ENCODE results near the gene FOXP4. TPM values are rescaled to one million over a fixed set of nuclear protein-coding genes. Genes with fewer than 3 reads are reported as not detected.

Gene FOXP4
- total RNA-seq, 1 donor from 2014 or later: 5.8 TPM

DNA sequence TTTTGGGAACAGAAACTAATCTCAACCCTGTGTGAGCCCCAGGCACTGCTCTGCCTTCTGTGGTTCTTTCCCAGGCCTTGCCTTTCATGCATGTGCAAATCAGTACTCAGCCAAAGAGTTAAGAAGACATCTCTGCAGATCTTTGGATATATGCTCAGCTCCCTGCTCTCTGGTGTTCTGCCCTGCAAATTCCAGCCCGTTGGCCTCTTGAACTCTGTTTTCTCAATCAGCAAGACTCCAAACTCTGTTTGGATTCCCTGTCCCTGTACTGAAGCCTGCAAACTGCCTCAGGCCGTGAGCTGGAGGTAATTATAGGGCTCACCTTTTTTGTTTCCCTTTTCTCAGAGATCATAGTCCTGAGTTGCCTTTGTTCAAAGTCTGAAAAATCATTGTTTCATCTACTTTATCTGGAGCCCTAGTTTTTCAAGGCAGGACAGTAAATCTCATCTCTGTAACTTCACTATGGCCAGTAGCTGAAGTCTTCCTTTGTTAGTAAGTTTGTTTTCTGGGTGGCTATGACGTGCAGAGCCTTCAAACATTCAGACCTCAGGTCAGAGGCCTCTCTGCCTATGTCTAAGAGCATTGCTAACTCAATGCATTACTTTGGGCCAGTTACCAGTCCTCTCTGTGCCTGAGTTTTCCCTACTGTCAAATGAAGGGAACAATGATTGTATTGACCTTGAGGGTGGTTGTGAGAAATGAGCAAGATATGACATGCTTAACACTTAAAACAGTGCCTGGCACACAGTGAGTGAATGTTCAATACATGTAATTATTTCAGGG is 76.2 kb downstream of the FOXP4 start:
- intact Hi-C loops (cut with micrococcal nuclease): no loop called here

DNA sequence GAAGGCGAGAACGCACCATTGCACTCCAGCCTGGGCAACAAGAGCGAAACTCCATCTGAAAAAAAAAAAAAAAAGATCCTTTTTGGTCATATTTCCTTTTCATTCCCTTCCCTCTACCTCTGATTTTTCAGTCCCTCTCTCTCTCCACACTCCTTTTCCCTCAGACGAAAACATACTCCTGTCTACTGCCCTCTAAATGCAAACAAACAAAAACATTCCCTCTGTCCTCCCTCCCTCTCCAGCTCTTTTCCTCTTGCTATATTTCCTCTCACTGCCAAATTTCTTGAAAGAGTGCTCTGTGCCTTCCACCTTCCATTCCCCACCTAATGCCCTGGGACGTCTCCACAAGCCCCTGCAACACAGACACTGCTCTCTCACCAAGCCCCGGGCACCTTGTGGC is 77.1 kb downstream of the FOXP4 start:
- intact Hi-C loops (cut with micrococcal nuclease): no loop called here

DNA sequence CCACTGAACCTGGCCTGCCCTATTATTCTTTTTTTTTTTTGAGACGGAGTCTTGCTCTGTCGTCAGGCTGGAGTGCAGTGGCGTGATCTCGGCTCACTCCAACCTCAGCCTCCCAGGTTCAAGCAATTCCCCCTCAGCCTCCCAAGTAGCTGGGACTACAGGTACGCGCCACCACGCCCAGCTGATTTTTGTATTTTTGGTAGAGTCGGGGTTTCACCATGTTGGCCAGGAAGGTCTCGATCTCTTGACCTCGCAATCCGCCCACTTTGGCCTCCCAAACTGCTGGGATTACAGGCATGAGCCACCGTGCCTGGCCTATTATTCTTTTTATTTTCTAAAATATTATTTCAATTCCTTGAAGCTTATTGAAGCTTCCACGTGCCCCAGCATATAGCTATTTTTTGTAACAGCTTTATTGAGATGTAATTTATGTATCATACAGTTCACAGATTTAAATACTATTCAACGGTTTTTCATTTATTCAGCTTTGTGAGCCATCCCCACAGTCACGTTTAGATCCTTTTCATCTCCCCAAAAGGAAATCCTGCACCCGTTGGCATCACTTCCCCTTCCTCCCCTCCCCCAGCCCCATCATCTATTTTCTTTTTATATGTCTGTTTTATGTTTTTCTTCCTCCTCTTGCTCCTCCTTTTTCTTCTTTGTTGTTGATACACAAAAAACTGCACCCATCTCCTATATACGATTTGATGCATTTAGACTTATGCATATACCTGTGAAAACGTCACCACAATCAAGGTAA is 78.6 kb downstream of the FOXP4 start:
- intact Hi-C loops (cut with micrococcal nuclease): no loop called here

DNA sequence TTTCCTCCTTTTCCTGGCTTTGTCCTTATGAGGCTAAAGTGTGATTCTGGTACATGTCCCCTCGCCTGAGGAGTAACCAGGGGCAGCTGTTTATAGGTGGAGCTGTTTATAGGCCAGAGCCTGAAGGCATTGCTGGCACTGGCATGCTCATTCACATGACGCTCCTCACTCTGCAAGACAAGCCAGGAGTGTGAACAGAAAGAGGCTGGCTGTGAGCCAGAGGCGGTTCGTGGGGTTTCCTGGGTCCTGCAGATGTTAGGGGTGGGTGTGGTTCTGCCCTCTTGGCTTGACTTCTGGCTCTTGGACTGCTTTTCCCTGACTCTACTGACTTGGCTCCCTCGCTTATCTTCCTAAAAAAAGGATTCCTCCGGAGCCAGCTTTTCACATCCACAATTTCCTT is 79.3 kb downstream of the FOXP4 start:
- intact Hi-C loops (cut with micrococcal nuclease): no loop called here

DNA sequence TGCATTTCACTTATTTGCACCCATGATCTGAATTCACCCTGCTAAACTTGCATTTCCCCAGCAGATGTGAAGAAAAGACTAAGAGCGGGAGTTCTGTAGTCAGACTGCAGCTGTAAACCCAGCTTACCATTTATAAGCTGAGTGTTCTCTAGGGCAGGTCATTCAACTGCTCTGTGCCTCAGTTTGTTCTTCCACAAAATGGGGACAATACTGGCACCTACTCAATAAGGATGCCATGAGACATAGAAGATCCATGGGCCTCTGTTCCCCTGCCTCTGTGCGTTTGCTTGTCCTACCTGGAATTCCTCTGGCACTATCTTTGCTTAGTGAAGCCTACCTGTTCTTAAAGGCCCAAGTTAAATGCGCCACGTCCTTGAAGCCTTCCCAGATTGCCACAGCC is 79.8 kb downstream of the FOXP4 start:
- intact Hi-C loops (cut with micrococcal nuclease): no loop called here

DNA sequence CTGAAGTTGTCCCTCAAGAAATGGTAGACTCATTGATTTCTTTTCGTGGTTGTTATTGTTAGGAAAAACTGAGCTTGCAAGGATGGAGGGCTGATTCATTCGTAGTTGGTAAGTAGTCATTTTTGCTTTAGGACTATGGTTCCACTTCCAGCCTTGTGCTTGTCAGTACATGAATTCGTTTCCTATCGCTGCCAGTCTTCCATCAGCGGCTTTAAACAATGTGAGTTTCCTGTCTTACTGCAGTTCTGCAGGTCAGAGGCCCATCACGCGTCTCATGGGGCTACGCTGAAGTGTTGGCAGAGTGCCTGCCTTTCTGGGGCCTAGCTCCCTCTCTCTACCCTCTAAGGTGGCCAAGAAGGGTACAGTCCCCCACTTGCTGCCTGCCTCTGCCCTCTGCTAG is 80.7 kb downstream of the FOXP4 start:
- intact Hi-C loops (cut with micrococcal nuclease): no loop called here

DNA sequence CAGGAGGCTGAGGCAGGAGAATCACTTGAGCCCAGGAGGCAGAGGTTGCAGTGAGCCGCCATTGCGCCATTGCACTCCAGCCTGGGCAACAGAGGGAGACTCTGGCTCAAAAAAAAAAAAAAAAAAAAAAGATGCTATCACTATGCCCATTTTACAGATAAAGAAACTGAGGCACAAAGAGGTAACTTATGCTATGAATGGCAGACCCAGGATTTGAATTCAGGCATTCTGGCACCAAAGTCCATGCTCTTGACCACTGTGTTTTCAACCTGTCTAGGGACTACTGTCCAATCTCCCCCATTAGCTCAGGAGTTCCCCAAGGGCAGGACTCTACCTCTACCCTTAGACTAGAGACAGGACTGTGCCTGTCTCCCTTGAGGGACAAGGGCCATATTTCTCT is 82.9 kb downstream of the FOXP4 start:
- intact Hi-C loops (cut with micrococcal nuclease): no loop called here

DNA sequence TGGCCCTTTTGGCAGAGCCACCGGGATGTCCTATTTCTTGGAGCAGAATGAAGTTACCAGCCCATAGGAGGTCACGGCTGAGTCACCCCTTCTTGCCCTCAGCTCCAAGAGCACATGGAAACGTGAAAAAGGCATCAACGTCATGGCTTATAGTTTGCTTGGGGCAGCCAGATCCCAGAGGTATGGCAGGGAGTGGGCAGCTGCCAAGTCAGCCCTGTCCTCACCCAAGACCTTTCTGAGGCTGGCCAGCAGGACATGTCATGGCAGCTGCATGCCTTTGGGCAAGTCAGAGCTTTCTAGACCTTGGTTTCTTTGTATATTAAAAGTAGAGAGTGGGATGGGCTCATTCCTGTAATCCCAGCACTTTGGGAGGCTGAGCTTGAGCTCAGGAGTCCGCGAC is 83.9 kb downstream of the FOXP4 start:
- intact Hi-C loops (cut with micrococcal nuclease): no loop called here

DNA sequence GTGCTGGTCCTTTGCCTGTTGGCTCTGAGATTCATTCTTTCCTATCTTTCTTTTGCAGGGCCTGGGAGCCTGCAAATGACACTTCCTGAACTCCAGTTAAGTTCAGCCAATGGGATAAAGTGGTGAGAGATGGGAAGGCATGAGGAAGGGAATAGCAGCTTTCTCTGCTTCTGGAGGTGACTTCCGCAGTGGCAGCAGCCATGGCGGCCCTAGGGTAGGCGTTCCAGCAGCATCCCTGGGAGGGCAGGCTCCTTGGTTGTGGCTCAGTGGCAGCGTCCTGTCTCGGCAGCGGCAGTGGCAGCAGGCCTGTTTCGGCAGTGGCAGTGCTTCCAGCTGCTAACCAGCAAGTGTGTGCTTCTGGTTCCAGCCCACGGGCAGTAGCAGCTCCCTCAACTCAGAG is 84.8 kb downstream of the FOXP4 start:
- intact Hi-C loops (cut with micrococcal nuclease): no loop called here

DNA sequence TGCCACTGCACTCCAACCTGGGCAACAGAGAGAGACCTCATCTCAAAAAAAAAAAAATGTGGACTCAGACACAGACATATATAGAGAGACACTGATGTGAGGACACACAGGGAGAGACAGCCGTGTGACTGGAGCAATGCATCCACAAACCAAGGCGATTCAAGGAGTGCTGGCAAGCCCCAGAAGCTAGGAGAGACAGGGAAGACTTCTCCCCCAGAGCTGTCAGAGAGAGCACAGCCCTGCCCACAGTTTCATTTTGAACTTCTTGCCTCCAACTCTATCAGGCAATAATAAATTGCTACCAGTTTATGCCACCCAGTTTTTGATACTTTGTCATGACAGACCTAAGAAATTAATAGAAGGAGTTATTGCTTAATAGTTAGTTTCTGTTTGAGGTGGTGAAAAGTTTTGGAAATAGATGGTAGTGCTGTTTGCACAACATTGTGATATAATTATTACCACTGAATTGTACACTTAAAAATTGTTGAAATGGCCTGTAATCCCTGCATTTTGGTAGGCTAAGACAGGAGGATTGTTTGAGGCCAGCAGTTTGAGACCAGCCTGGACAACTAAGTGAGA is 87.0 kb downstream of the FOXP4 start:
- intact Hi-C loops (cut with micrococcal nuclease): no loop called here

DNA sequence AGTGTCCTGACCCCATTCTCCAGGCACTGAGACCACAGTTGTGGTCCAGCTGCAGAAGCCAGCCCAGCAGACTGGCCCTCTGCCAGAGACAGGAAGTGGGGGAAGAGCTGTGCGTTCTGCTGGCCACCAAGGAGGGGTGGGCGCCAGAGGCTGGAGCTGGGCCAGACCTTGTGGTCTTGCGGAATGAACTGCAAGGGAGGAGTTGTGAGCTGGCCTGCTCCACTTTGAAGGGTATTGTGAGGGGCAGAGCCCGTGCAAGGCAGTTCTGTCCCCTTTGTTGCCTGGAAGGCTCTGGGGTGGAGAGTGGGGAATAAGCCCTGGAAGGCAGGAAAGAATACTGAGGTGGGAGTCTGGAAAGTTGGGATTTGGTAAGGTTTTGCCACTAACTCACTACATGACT is 88.5 kb downstream of the FOXP4 start:
- intact Hi-C loops (cut with micrococcal nuclease): no loop called here

DNA sequence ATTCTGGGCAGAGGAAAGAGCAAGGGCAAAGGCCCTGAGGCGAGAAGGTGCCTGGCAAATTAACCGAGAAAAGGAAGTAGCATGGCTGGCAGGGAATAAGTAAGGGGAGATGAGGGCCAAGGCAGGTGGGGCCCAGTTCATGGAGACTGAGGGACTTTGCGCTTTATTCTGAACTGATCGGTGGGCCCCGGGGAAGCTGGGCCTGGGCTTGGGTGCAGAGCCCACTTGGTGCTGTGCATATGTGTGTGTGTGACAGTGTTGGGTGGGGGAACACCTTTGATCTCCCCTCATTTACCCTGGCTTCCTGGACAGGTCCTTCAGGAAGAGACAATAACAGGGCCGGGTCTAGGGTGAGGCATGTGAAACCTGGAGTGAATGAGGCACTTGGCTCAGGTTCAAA is 89.2 kb downstream of the FOXP4 start:
- intact Hi-C loops (cut with micrococcal nuclease): no loop called here

DNA sequence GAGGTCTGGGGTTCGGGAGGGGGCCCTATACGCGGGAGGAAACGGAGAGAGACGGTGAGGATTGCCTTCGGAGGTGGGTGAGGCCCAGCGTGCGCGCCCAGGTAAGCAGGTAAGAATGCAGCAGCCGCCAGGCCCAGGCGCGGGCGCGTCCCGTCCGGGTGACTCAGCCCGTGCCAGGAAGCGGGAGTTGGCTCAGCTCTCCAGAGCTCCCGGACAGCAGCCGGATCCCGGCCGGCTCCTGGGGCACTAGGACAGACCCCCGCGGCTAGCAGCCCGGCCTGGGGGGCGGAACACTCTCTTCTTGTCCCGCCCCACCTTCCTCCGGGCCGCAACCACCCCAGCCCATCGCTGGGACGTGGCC is 90.6 kb downstream of the FOXP4 start:
- intact Hi-C loops (cut with micrococcal nuclease): no loop called here

DNA sequence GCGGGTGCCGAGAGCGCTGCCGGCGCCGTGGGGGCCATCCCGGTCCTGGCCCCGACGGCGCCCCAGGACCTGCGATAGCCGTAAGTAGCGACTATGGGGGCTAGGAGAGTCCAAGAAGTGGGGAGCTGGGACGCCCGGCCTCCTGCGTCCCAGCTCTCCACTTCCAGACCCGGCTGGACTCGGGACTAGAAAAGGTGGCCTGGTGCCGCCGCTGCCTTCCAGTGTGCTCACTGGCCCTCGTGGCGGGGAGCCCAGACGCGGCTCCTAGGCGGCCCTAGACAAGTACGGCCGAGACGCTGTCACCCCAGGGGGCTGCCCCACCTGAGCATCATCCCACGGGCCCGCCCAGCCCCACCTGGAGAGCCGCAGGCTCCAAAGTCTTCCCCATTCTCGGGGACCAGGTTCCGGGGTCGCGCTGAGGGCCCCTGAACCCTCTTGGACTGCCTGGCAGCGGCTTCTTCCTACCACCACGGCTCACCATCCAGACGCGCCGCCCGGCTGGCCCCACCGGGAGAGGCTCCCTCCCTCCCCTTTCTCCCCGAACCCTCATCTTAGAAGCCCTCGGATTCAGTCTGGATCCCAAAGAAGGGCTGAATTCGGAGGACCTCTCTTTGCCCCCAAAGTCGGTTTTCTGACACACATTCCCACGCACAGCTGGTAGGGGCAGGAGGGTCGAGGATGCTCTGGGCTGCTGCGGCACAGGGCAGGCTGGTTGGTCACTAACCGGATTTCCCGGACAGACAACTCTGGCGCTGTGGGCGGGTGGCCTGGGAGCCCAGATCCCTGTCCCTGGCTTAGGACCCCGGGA is 91.2 kb downstream of the FOXP4 start:
- intact Hi-C loops (cut with micrococcal nuclease): no loop called here

DNA sequence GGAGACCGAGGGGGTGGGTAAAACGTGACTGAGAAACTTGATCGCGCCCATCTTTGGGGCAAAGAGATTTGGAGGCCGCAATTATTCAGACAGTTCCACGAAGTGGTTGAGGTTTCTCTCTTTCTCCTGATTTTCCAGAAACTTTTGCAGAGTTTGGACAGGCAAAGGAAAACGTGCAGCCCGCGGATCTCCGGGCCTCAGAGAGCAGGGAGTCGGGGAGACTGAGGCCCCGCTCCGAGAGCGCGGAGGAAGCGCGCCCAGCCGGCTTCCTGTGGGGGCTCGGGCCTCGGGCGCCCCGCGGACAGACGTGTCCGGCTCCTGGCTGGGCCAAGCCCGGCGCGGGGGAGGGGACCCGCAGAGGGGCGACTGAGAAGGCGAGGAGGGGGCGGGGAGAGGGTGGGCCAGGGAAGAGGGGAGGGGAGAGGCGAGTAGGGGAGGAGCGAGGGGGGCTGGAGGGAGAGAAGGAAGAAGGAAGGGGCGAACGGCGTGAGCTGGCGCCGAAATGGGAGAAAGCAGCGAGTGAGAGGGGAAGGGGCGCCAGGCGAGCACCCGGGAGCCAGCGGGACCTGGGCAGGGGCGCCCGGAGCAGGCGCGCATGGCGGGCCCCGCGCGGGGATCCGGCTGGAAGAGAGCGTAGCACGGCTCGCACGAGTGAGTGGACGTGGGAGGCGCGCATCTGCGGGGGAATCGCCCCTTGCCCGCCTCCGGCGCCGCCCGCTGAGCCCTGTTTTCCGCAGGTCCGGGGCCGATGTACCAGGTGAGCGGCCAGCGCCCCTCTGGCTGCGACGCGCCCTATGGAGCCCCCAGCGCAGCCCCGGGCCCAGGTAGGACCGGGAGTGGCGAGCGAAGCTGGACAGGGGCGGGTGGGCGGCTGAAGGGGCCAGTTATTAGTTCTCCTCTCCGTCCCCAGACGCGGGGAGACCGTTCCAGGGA is 92.1 kb downstream of the FOXP4 start, which contains the start of gene MDFI:
Gene MDFI (plus strand): TSS at position 467 of the 933 bp plus-strand sequence. CDS start 282 bp downstream, at position 749.
- intact Hi-C loops (cut with micrococcal nuclease): no loop called here

DNA sequence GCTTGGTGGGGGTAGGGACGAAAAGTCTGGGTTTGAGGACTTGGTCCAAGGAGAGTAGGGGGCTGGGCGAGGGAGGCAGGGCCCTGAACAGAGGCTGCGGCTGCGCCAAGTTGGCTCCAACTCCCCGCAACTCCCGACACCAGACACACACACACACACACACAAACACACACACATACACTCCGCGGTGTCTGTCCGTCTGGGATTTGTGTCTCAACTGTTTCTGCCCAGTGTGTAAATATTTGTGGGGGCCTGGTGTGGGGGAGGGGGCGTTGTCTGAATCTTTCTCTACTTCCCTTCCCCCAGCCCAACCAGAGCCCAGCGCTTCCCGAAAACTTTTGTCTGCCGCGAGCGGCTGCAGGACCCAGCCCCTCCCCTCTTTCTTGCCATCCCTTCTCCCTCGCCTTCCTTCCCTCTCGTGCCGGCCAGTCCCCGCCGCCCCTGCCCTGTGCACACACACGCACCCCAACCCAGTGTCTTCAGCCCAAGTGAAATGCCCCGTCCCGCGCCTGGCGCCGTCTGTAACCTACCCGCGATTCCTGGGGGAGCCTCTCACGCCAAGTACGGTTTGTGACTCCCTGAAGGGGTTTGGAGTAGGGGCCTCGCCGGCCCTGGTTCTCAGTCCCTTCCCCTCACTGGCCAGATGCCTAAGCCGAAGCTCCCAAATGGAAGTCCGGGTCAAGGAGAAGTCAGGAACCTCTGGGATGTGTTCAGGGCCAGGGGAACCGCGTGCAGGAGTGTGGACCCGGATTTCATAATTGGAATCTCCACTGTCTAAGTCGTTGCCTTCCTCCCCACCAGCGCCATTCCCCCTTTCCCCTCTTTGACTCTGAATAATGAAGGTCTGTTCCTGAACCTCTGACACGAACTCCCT is 93.0 kb downstream of the FOXP4 start:
- intact Hi-C loops (cut with micrococcal nuclease): no loop called here

DNA sequence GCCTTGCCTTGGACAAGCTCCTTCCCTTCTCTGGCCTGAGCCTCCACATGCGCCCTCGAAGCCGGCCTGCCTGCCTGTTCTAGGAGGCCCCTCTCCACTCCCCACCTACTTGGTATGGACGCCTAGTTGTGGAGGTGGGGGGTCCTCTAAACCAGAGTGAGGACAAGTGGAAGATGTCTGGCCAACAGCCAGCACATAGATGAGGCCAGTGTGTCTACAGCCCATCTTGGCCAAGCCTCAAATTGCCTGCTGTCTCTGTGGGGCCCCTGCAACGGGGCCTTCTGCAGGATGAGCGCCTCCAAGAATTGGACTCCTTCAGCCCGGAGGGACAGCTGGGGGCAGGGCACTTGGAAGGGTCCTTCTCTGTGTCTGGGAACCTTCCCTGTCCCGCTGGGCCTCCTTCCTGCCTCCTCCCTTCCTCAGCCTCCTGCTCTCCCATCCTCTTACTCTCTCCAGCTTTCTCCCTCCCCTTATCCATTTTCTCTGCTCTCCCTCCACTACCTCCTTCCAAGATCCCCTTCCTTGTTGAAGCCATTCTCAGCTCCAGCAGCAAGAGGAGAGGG is 93.7 kb downstream of the FOXP4 start:
- intact Hi-C loops (cut with micrococcal nuclease): no loop called here

DNA sequence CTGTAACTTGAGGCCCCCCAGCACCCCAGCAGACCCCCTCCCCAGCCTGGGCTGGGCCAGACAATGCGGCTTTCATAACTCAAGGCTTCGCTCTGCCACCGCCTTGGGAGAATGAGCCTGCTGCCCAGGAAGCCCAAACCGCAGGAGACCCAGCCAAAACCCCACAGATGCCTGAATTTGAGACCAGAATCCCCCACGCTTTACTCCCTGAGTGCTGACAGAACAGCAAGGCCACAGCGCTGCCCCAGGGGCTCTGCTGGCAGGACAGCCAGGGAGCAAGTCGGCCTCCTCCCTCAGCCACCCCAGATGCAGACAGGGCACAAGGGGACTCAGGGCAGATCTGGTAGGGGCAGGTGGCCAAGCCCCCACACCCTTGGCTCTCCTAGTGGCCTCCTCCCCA is 94.2 kb downstream of the FOXP4 start:
- intact Hi-C loops (cut with micrococcal nuclease): no loop called here

DNA sequence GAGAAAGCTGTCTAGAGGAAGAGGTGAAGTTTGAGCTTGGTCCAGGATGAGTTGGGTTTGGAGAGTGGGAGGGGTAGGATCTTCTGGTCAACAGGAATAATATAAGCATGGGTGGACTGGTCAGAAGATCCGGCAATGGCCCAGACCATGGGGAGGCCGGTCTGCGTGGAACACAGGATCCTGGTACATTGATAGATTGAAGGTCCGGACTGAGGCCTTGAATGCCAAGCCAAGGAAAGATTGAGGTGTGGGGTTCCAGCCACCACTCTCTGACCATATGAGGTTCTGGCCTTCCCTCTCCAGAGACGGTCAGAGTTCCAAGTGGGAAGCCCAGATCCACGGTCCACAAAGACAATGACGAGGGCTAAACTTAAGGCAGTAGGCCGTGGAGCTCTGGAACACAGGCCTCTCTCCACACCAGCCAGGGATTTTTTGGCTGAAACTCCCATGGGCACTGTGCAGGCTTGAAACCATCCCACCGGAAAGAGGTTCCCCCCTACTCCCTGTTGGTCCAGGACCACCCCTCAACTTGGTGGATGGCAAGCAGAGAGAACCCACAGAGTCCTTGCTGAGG is 95.3 kb downstream of the FOXP4 start:
- intact Hi-C loops (cut with micrococcal nuclease): no loop called here

Measured in T-helper 1 cell treated with Interleukin-12 subunit alpha and Interleukin-12 subunit beta and Interleukin-4 antibody, amounts not matched to agents 30 ng/mL and 1 ng/mL, for 36 hours (primary cell).